ENCODE data around the gene PLTP. TPM values are rescaled to one million over a fixed set of nuclear protein-coding genes. Genes with fewer than 3 reads are reported as not detected.

Gene PLTP
- total and polyA plus RNA-seq, 2 experiments from 2014 or later, result 108 to 160 TPM

- ATAC-seq, result peak; percentile 99
Measured at GRCh38 chr20:45880988-45881788, 30.8 kb downstream of the PLTP start, which contains the start of gene ZSWIM1. TSS of gene ZSWIM1 (plus strand) at chr20:45881227. CDS start at chr20:45882593, 1,366 bp downstream.

GRCh38 chr20:45878076-45878761 is 33.7 kb downstream of the PLTP start:
- Histone ChIP-seq H2AFZ (no peak overlapping the region), H3K36me3 (ENCODE audit: insufficient read depth) (no peaks in the 10 kb centered on the region), H3K4me3 (no peak overlapping the region), H3F3A (replicated peaks; ENCODE audit: low read depth) (no peaks in the 10 kb centered on the region), H3K27me3 (ENCODE audit: insufficient read depth) (no peaks in the 10 kb centered on the region), H3K4me1 (ENCODE audit: insufficient read depth) (no peaks in the 10 kb centered on the region), H3K9me2 (ENCODE audit: insufficient read depth) (no peaks in the 10 kb centered on the region), H3K4me2 (no peak overlapping the region), H4K20me1 (replicated peaks; ENCODE audit: insufficient read depth) (peaks cover 11% of the 10 kb centered on the region; the same call in 1 of the 2 replicates), H3K27ac (ENCODE audit: low read depth) (no peak overlapping the region), H3K79me2 (replicated peaks; ENCODE audit: insufficient read depth) (peaks cover 14% of the 10 kb centered on the region)
- Mint-ChIP-seq H3K9me3 (peaks cover 4% of the 10 kb centered on the region; the same call in 1 of the 3 replicates), H3K4me1 (peaks cover 8% of the 10 kb centered on the region; the same call in 2 of the 3 replicates), H3K36me3 (ENCODE audit: low read depth) (peaks cover 17% of the 10 kb centered on the region), H3K27ac (no peak overlapping the region), H3K27me3 (ENCODE audit: insufficient read depth, low read depth, poor library complexity) (peaks cover 6% of the 10 kb centered on the region), H3K4me3 (no peak overlapping the region)
- DNase-seq (ENCODE audit: low spot score), result no peak
- ATAC-seq, result no peak
- TF ChIP-seq CREB1 (CRISPR knock-in tag; IDR thresholded peaks at IDR 0.05; ENCODE audit: low read depth), result no peak
- no peak for TF ChIP-seq STAT1 (IDR thresholded peaks at IDR 0.05; ENCODE audit: unreplicated experiment)
- TF ChIP-seq ZNF114 (CRISPR knock-in tag; IDR thresholded peaks at IDR 0.05), result no peak
- no peak for TF ChIP-seq EZH2phosphoT487 (IDR thresholded peaks at IDR 0.05; ENCODE audit: unreplicated experiment)

More at GRCh38 chr20:45880988-45881788, 30.8 kb downstream of the PLTP start, which contains the start of gene ZSWIM1:
- peak; percentile 100 for DNase-seq (ENCODE audit: low spot score)
- Histone ChIP-seq H3K36me3 (ENCODE audit: insufficient read depth) (no peaks in the 10 kb centered on the region), H4K20me1 (replicated peaks; ENCODE audit: insufficient read depth) (peaks cover 11% of the 10 kb centered on the region), H2AFZ (no peak within 1 kb of the TSS), H3K9me2 (ENCODE audit: insufficient read depth) (no peaks in the 10 kb centered on the region), H3K27ac (ENCODE audit: low read depth) (0 out of 2 replicates have a peak within 1 kb of the TSS, but pooled peaks have one; percentile 1), H3K27me3 (ENCODE audit: insufficient read depth) (no peaks in the 10 kb centered on the region), H3K4me3 (peak within 1 kb of the TSS; percentile 69), H3K4me1 (ENCODE audit: insufficient read depth) (no peaks in the 10 kb centered on the region), H3F3A (replicated peaks; ENCODE audit: low read depth) (no peaks in the 10 kb centered on the region), H3K4me2 (peak within 1 kb of the TSS; percentile 90), H3K79me2 (replicated peaks; ENCODE audit: insufficient read depth) (peaks cover 14% of the 10 kb centered on the region)
- Mint-ChIP-seq H3K36me3 (ENCODE audit: low read depth) (peaks cover 29% of the 10 kb centered on the region), H3K4me3 (peak within 1 kb of the TSS; percentile 95), H3K27ac (peak within 1 kb of the TSS; percentile 93), H3K9me3 (no peaks in the 10 kb centered on the region), H3K27me3 (ENCODE audit: insufficient read depth, low read depth, poor library complexity) (peaks cover 2% of the 10 kb centered on the region), H3K4me1 (peaks cover 8% of the 10 kb centered on the region)
- TF ChIP-seq REST (IDR thresholded peaks at IDR 0.05; ENCODE audit: unreplicated experiment), result peak; percentile 18
- TF ChIP-seq EZH2phosphoT487 (IDR thresholded peaks at IDR 0.05; ENCODE audit: unreplicated experiment), result no peak
- peak; percentile 86 for TF ChIP-seq CREB1 (CRISPR knock-in tag; IDR thresholded peaks at IDR 0.05; ENCODE audit: low read depth)
- peak; percentile 91 for TF ChIP-seq POLR2AphosphoS5 (IDR thresholded peaks at IDR 0.05; ENCODE audit: low read depth)
